ENCODE data around the gene TNS3. TPM values are rescaled to one million over a fixed set of nuclear protein-coding genes. Genes with fewer than 3 reads are reported as not detected.
"Not testable (repeated sequence)": the region's sequence is repeated elsewhere in the genome, so short reads cannot be mapped to it uniquely, and the experiment has no call there.

The TNS3 gene
- total RNA-seq, 2 donors from 2014 or later = 64.8 to 69.3 TPM

GRCh38 chr7:47452715-47453092 lies 129.2 kb downstream of the TNS3 start:
- DNase-seq (ENCODE audit: low spot score) = peak; percentile 59
- intact Hi-C loops (cut with DNase I) = loop anchor here in 1 of 2 donors (10.0 kb wide), 1 partner anchor 122 kb away; no protein-coding TSS in a partner anchor

- intact Hi-C loops (cut with DNase I) = loop anchor here in 1 of 2 donors (10.0 kb wide), 1 partner anchor 123 kb away; no protein-coding TSS in a partner anchor
Measured at GRCh38 chr7:47452295-47452694, 129.6 kb downstream of the TNS3 start.

GRCh38 chr7:47451851-47452205 lies 130.1 kb downstream of the TNS3 start:
- intact Hi-C loops (cut with DNase I) = loop anchor here in 1 of 2 donors (10.0 kb wide), 1 partner anchor 123 kb away; no protein-coding TSS in a partner anchor

More at GRCh38 chr7:47452295-47452694, 129.6 kb downstream of the TNS3 start:
- DNase-seq (ENCODE audit: low spot score) = no peak

GRCh38 chr7:47449810-47450590 lies 131.9 kb downstream of the TNS3 start:
- DNase-seq (ENCODE audit: low spot score) = peak; percentile 47
- intact Hi-C loops (cut with DNase I) = loop anchor here (10.0 kb wide), 2 partner anchors 125 to 365 kb away; no protein-coding TSS in a partner anchor

More at GRCh38 chr7:47451851-47452205, 130.1 kb downstream of the TNS3 start:
- no peak for DNase-seq (ENCODE audit: low spot score)

GRCh38 chr7:47448971-47449370 lies 132.9 kb downstream of the TNS3 start:
- intact Hi-C loops (cut with DNase I) = loop anchor here in 1 of 2 donors (10.0 kb wide), 1 partner anchor 366 kb away; no protein-coding TSS in a partner anchor
- DNase-seq (ENCODE audit: low spot score) = peak; percentile 46

GRCh38 chr7:47447621-47448349 lies 134.1 kb downstream of the TNS3 start:
- intact Hi-C loops (cut with DNase I) = loop anchor here in 1 of 2 donors (10.0 kb wide), 1 partner anchor 367 kb away; no protein-coding TSS in a partner anchor
- DNase-seq (ENCODE audit: low spot score) = no peak

GRCh38 chr7:47446871-47447466 lies 134.9 kb downstream of the TNS3 start:
- intact Hi-C loops (cut with DNase I) = loop anchor here in 1 of 2 donors (10.0 kb wide), 1 partner anchor 368 kb away; no protein-coding TSS in a partner anchor
- no peak for DNase-seq (ENCODE audit: low spot score)

- no peak for DNase-seq (ENCODE audit: low spot score)
- intact Hi-C loops (cut with DNase I) = loop anchor here in 1 of 2 donors (10.0 kb wide), 1 partner anchor 370 kb away; no protein-coding TSS in a partner anchor
Measured at GRCh38 chr7:47444376-47445098, 137.4 kb downstream of the TNS3 start.

- intact Hi-C loops (cut with DNase I) = loop anchor here in 1 of 2 donors (10.0 kb wide), 1 partner anchor 372 kb away; no protein-coding TSS in a partner anchor
- DNase-seq (ENCODE audit: low spot score) = no peak
Measured at GRCh38 chr7:47443049-47443448, 138.9 kb downstream of the TNS3 start.

- intact Hi-C loops (cut with DNase I) = loop anchor here in 1 of 2 donors (10.0 kb wide), 1 partner anchor 372 kb away; no protein-coding TSS in a partner anchor
Measured at GRCh38 chr7:47442605-47442865, 139.4 kb downstream of the TNS3 start.

GRCh38 chr7:47441796-47442604 lies 139.9 kb downstream of the TNS3 start:
- intact Hi-C loops (cut with DNase I) = loop anchor here in 1 of 2 donors (10.0 kb wide), 1 partner anchor 373 kb away; no protein-coding TSS in a partner anchor
- no peak for DNase-seq (ENCODE audit: low spot score)

More at GRCh38 chr7:47442605-47442865, 139.4 kb downstream of the TNS3 start:
- DNase-seq (ENCODE audit: low spot score) = no peak

GRCh38 chr7:47441048-47441447 lies 140.9 kb downstream of the TNS3 start:
- intact Hi-C loops (cut with DNase I) = loop anchor here in 1 of 2 donors (10.0 kb wide), 1 partner anchor 374 kb away; no protein-coding TSS in a partner anchor

GRCh38 chr7:47440320-47440719 lies 141.6 kb downstream of the TNS3 start:
- intact Hi-C loops (cut with DNase I) = loop anchor here in 1 of 2 donors (10.0 kb wide), 1 partner anchor 374 kb away; no protein-coding TSS in a partner anchor
- no peak for DNase-seq (ENCODE audit: low spot score)

More at GRCh38 chr7:47441048-47441447, 140.9 kb downstream of the TNS3 start:
- not testable (repeated sequence) for DNase-seq (ENCODE audit: low spot score)

- DNase-seq (ENCODE audit: low spot score) = no peak
- intact Hi-C loops (cut with DNase I) = loop anchor here in 1 of 2 donors (5.0 kb wide), 1 partner anchor 378 kb away; no protein-coding TSS in a partner anchor
Measured at GRCh38 chr7:47439181-47439667, 142.7 kb downstream of the TNS3 start.

- intact Hi-C loops (cut with DNase I) = loop anchor here in 1 of 2 donors (5.0 kb wide), 1 partner anchor 379 kb away; no protein-coding TSS in a partner anchor
- no peak for DNase-seq (ENCODE audit: low spot score)
Measured at GRCh38 chr7:47438411-47439029, 143.4 kb downstream of the TNS3 start.

GRCh38 chr7:47435889-47436312 lies 146.0 kb downstream of the TNS3 start:
- intact Hi-C loops (cut with DNase I) = loop anchor here in 1 of 2 donors (5.0 kb wide), 1 partner anchor 381 kb away; no protein-coding TSS in a partner anchor
- DNase-seq (ENCODE audit: low spot score) = peak; percentile 91

GRCh38 chr7:47433564-47433895 lies 148.4 kb downstream of the TNS3 start:
- no peak for DNase-seq (ENCODE audit: low spot score)
- intact Hi-C loops (cut with DNase I) = no loop called here
